Calu3 (cell line): ENCODE results near the gene C1orf21. TPM values are rescaled to one million over a fixed set of nuclear protein-coding genes. Genes with fewer than 3 reads are reported as not detected.

Experiments
- BruUV-seq: library from RNA; stranded (reverse); fragments of 400-500 nt; replicated peaks from 2 replicates; lab custom pipeline; 2021; lab: Mats Ljungman, UMichigan
- CTCF ChIA-PET: fragments of 300-600 bp; sonication (Branson Sonifier 250); formaldehyde crosslinking; loops from one replicate; lab custom pipeline; 2022; ENCODE audit warnings: antibody characterized with exemption; lab: Charles Lee
- DNase-seq: peaks from one replicate; pipeline ENCODE4 v3.0.0; 2022
- H3K27ac Mint-ChIP-seq: one replicate; pipeline ENCODE4 v1.8.0; 2022; ENCODE audit warnings: mixed read lengths; ENCODE audit not compliant: unreplicated experiment
- H3K27me3 Mint-ChIP-seq: one replicate; pipeline ENCODE4 v1.8.0; 2022; ENCODE audit warnings: mixed read lengths; ENCODE audit not compliant: unreplicated experiment
- H3K36me3 Mint-ChIP-seq: one replicate; pipeline ENCODE4 v1.8.0; 2022; ENCODE audit warnings: mild to moderate bottlenecking, moderate library complexity, mixed read lengths; ENCODE audit not compliant: insufficient read depth, unreplicated experiment
- H3K4me1 Mint-ChIP-seq: one replicate; pipeline ENCODE4 v1.8.0; 2022; ENCODE audit warnings: mild to moderate bottlenecking, low read depth, mixed read lengths; ENCODE audit not compliant: unreplicated experiment
- H3K4me3 Mint-ChIP-seq: one replicate; pipeline ENCODE4 v1.8.0; 2022; ENCODE audit warnings: mild to moderate bottlenecking, low read depth, moderate library complexity, mixed read lengths; ENCODE audit not compliant: unreplicated experiment
- H3K9me3 Mint-ChIP-seq: one replicate; pipeline ENCODE4 v1.8.0; 2022; ENCODE audit warnings: low read depth, mixed read lengths; ENCODE audit not compliant: unreplicated experiment
- intact Hi-C: fragments of 100-400 bp; cut with micrococcal nuclease; formaldehyde crosslinking; loops from one replicate; pipeline ENCODE4 v1.10.0; 2022; ENCODE audit not compliant: unreplicated experiment
- total RNA-seq: library from RNA; stranded (reverse); gene quantifications from 2 replicates; pipeline ENCODE4 v1.2.3, GENCODE V29; 2022
- TF ChIP-seq, protein P1 (sequence below): fragments of 200-600 bp; IDR thresholded peaks from one replicate; pipeline ENCODE4 v1.8.0; 2022; ENCODE audit warnings: antibody characterized with exemption; ENCODE audit not compliant: unreplicated experiment

The C1orf21 gene
- total RNA-seq, 1 experiment from 2014 or later = 20.6 TPM

DNA sequence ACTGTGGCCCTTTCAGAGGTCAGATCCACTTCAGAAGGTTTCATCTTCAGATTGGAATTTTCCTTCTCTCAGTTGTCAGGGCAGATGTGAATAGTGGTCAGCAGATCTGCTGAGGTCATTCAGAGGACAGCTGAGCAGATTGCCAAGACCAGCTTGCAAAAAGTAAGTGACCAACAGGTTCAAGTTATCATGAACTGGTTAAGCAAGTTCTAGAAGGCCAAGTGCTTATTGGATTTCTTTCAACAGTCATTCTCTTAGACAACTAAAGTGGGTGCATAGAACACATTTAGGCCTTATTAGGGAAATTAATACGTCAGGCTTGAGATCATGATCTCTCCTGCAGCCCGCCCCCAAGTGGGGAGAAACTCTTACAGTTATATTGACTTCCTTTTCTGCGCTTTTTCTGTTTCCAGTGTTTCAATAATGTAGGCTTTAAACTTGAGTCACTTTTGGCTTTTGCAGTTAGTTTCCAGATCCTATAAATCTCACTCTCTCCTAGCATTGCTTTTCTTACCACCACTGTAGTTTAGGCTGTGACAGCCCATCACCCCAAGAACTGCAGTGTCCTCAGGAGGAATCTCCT lies 96.4 kb downstream of the C1orf21 start:
- Mint-ChIP-seq H3K4me3 (peak overlapping the region; percentile 13), H3K4me1 (peaks cover 73% of the 10 kb centered on the region), H3K36me3 (no peaks in the 10 kb centered on the region), H3K27ac (peak overlapping the region; percentile 79), H3K27me3 (no peaks in the 10 kb centered on the region), H3K9me3 (no peaks in the 10 kb centered on the region)
- intact Hi-C loops = loop anchor here (2.0 to 10.0 kb wide), 4 partner anchors 76 to 408 kb away; partner anchors contain the start of gene C1orf21
- DNase-seq = peak; percentile 62
- TF ChIP-seq, protein P1, sequence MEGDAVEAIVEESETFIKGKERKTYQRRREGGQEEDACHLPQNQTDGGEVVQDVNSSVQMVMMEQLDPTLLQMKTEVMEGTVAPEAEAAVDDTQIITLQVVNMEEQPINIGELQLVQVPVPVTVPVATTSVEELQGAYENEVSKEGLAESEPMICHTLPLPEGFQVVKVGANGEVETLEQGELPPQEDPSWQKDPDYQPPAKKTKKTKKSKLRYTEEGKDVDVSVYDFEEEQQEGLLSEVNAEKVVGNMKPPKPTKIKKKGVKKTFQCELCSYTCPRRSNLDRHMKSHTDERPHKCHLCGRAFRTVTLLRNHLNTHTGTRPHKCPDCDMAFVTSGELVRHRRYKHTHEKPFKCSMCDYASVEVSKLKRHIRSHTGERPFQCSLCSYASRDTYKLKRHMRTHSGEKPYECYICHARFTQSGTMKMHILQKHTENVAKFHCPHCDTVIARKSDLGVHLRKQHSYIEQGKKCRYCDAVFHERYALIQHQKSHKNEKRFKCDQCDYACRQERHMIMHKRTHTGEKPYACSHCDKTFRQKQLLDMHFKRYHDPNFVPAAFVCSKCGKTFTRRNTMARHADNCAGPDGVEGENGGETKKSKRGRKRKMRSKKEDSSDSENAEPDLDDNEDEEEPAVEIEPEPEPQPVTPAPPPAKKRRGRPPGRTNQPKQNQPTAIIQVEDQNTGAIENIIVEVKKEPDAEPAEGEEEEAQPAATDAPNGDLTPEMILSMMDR = peak; percentile 39
- CTCF ChIA-PET = interaction anchor here (0.7 to 1.0 kb wide), 3 partner anchors 9 to 177 kb away, joined by 3 to 4 read pairs (median 3); partner anchors contain the start of gene C1orf21
- BruUV-seq = no TSS peak

DNA sequence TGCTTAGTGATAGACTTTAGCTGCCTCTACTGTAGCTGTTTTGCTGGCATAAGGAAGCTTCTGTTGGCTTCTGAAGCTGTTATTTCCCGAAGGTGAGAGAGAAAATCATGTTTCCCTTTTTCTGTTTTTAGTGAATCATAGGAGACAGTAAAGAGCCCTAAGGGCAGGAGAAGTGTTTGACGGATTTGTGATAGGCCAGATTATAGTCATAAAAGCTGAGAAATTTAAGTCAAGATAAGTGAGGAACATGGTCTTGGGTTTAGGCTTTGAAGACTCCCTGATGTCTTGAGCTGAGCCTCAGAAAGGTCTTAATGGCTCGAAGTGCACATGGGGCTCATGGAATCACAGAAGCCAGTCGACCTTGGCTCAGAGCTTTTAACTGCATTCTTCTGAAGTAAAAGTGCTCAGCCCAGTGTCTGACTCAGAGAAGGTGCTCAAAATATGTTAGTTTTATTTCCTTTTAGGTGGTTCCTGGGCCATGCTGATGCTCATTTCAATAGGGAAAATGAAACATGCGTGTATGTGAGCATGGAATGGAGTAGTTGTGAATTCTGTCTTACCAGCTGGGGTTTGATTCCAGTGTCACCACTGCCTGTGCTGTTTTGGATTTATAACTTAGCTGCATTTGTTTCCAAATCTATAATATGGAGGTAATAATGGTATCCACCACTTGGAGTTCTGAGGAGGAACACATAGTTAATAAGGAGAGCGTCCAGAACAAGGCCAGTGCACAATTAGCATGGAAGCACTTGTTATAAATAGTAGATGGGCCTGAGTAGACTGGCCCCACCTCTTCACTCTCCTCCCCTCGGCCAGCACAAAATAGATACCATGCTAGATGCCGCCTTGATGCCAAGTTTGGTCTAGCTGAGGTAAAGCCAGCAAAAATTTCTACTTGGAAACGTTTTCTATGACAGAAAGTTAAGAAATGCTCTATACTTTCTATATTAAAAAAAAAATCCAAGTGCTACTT lies 99.2 kb downstream of the C1orf21 start:
- Mint-ChIP-seq H3K9me3 (no peaks in the 10 kb centered on the region), H3K27me3 (no peaks in the 10 kb centered on the region), H3K36me3 (no peaks in the 10 kb centered on the region), H3K4me1 (peaks cover 60% of the 10 kb centered on the region), H3K27ac (peak overlapping the region; percentile 77), H3K4me3 (no peak overlapping the region)
- intact Hi-C loops = loop anchor here (10.0 kb wide), 2 partner anchors 241 to 411 kb away; no protein-coding TSS in a partner anchor
- TF ChIP-seq, protein P1 = no peak
- CTCF ChIA-PET = interaction anchor here (0.6 to 1.6 kb wide), 4 partner anchors 77 to 178 kb away, joined by 3 to 4 read pairs (median 3); no protein-coding TSS in a partner anchor
- DNase-seq = no peak
- BruUV-seq = no TSS peak

DNA sequence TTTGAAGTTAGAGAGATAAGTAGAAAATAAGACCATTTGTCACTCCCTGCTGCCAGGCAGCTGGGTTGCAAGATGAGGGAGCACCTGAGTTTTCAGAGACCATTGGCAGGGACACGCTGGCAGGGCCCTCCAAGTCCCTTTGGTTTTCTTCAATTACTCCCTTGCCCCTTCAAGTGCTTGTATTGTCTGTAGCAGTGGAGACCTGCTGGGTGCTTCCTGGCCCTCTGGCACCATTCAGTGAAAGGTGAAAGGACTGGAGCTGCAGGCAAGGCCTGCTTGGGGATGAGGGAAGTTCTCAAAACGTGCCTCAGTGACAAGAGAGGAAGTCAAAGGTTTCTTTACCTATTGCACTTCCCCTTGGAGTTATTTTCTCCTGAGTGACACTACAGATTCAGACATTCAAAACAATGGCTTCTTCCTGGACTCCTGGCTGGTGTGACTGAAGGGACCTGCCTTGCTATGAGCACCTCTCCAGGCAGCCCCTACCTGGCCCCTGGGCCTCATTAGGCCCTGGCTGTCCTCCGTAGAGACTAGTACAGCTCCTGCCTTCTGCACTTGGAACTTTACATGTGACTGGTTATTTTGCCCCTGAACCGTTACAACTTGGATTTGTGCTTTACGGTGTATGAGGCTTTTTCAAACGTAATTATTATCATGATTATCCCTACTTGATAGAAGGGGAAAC lies 100.1 kb downstream of the C1orf21 start:
- H3K9me3 Mint-ChIP-seq = no peaks in the 10 kb centered on the region
- H3K4me3 Mint-ChIP-seq = no peak overlapping the region
- H3K36me3 Mint-ChIP-seq = no peaks in the 10 kb centered on the region
- intact Hi-C loops = loop anchor here (10.0 kb wide), 2 partner anchors 242 to 412 kb away; no protein-coding TSS in a partner anchor
- CTCF ChIA-PET = interaction anchor here (1.6 kb wide), 1 partner anchor 76 kb away, joined by 4 read pairs; no protein-coding TSS in a partner anchor
- TF ChIP-seq, protein P1 = no peak
- DNase-seq = no peak
- no TSS peak for BruUV-seq
- peaks cover 58% of the 10 kb centered on the region for H3K4me1 Mint-ChIP-seq
- H3K27ac Mint-ChIP-seq = no peak overlapping the region
- H3K27me3 Mint-ChIP-seq = no peaks in the 10 kb centered on the region
